Measurements from ENCODE around the gene IER3. TPM values are rescaled to one million over a fixed set of nuclear protein-coding genes. Genes with fewer than 3 reads are reported as not detected.

Gene IER3
- total and polyA plus RNA-seq, 2 of the 13 experiments (the other 11 are each of a cell fraction or from before 2014, with no cell fraction given) = 51.1 to 131 TPM

GRCh38 chr6:30781743-30782424 lies 37.5 kb upstream of the IER3 start (continued):
- peak; percentile 55; the same call in 1 of the 2 replicates for TF ChIP-seq ZNF646 (CRISPR knock-in tag; IDR thresholded peaks at IDR 0.05)
- TF ChIP-seq ZNF33A (CRISPR knock-in tag; IDR thresholded peaks at IDR 0.05; ENCODE audit: borderline replicate concordance) = peak; percentile 84; the same call in 1 of the 2 replicates
- no peak; the same call in 1 of the 2 replicates for TF ChIP-seq ZNF224 (CRISPR knock-in tag; IDR thresholded peaks at IDR 0.05)
- TF ChIP-seq ZFP36L1 (CRISPR knock-in tag; IDR thresholded peaks at IDR 0.05) = peak; percentile 92; the same call in 1 of the 2 replicates
- TF ChIP-seq KLF12 (CRISPR knock-in tag; IDR thresholded peaks at IDR 0.05; ENCODE audit: borderline replicate concordance) = peak; percentile 44; the same call in 1 of the 2 replicates
- TF ChIP-seq IRF2 (CRISPR knock-in tag; IDR thresholded peaks at IDR 0.05) = peak; percentile 96
- no peak for TF ChIP-seq REXO4 (CRISPR knock-in tag; IDR thresholded peaks at IDR 0.05; ENCODE audit: borderline replicate concordance)
- TF ChIP-seq SPEN (CRISPR knock-in tag; IDR thresholded peaks at IDR 0.05; ENCODE audit: low read depth) = peak; percentile 77
- peak; percentile 34; the same call in 1 of the 2 replicates for TF ChIP-seq TIGD3 (CRISPR knock-in tag; IDR thresholded peaks at IDR 0.05; ENCODE audit: borderline replicate concordance)
- TF ChIP-seq ZNF260 (CRISPR knock-in tag; IDR thresholded peaks at IDR 0.05; ENCODE audit: borderline replicate concordance, low read depth) = no peak
- TF ChIP-seq ZNF710 (CRISPR knock-in tag; IDR thresholded peaks at IDR 0.05; ENCODE audit: borderline replicate concordance) = peak; percentile 74; the same call in 1 of the 2 replicates
- no peak for TF ChIP-seq GPBP1L1 (CRISPR knock-in tag; IDR thresholded peaks at IDR 0.05)
- TF ChIP-seq GMEB1 (CRISPR knock-in tag; IDR thresholded peaks at IDR 0.05; ENCODE audit: borderline replicate concordance) = peak; percentile 74; the same call in 1 of the 2 replicates
- no peak for TF ChIP-seq POLR2AphosphoS2 (IDR thresholded peaks at IDR 0.05; ENCODE audit: low read depth, low read length)
